ENCODE data around the gene CHRNA4. TPM values are rescaled to one million over a fixed set of nuclear protein-coding genes. Genes with fewer than 3 reads are reported as not detected.
A peak's percentile ranks its signal among the peaks of the same experiment; 100 is the strongest.

Gene CHRNA4
- total and polyA plus RNA-seq, 2 donors from 2014 or later = 0.44 to 0.67 TPM

DNA sequence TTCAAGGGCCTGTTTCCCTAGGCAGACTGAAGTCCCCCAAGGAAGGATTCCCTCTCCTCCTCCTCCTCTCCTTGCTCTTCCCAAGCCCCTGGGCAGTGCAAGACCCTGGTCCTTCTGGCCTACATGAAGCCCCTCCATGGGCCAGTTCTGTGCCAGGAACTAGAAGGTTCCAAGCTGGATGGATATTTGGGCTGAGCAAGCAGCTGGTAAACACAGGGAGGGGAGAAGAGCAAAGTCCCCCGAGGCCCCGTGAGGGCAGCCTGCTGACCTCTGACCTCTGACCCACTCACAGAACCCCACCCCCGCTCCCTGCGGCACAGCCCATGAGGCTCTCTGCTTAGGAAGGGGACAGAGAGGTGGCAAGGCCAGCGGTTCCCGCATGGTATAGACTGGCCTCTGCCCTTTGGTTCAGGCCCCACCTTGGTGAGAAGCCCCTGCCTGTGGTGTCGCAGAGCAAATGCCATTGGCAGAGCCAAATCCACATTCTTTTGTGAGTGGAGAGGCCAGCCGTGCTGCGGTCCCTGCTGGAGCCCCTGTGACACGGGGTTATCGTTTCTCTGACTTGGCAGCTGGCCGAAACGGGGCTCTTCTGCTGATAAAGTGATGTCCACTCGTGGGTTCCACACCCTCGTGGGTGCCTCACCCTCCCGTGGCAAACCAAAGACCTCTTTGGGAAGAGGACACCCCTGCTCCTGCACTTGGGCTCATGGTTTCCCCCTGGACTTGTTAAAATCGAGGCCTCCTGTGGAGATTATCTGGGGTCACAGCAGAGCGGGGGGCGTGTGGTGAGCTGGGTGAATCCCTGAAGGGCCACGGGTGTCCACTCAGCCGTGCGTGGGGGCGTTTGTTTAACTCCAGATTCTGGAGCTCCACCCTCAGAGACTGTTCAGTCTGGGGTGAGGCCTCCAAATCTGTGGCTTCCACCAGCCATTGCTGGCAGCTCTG lies 2.1 kb upstream of the CHRNA4 start:
- DNase-seq (peak in 1 of 5 donors; percentile 57), FAIRE-seq (no peak)
- Histone ChIP-seq H3K9me3 (ENCODE audit: control insufficient read depth in 2 of 3, insufficient read depth in 1 of 3, low read length in 3 of 3) (no peaks in the 10 kb centered on the region), H3K36me3 (ENCODE audit: control insufficient read depth in 2 of 3, insufficient read depth in 3 of 3, low read length in 3 of 3) (no peaks in the 10 kb centered on the region), H3K4me1 (ENCODE audit: control insufficient read depth in 2 of 3, insufficient read depth in 2 of 3, low read depth in 1 of 3, low read length in 3 of 3) (peaks cover 0 to 2% (median 0%) of the 10 kb centered on the region in 3 donors), H3K27ac (ENCODE audit: low read depth in 2 of 2, low read length in 2 of 2) (no peak overlapping the region), H3K27me3 (ENCODE audit: control insufficient read depth, insufficient read depth, low read length) (no peaks in the 10 kb centered on the region), H3K9ac (ENCODE audit: low read length in 3 of 3) (no peak overlapping the region), H3K4me3 (ENCODE audit: low read length in 3 of 3) (no peak overlapping the region)
- TF ChIP-seq, protein P1, sequence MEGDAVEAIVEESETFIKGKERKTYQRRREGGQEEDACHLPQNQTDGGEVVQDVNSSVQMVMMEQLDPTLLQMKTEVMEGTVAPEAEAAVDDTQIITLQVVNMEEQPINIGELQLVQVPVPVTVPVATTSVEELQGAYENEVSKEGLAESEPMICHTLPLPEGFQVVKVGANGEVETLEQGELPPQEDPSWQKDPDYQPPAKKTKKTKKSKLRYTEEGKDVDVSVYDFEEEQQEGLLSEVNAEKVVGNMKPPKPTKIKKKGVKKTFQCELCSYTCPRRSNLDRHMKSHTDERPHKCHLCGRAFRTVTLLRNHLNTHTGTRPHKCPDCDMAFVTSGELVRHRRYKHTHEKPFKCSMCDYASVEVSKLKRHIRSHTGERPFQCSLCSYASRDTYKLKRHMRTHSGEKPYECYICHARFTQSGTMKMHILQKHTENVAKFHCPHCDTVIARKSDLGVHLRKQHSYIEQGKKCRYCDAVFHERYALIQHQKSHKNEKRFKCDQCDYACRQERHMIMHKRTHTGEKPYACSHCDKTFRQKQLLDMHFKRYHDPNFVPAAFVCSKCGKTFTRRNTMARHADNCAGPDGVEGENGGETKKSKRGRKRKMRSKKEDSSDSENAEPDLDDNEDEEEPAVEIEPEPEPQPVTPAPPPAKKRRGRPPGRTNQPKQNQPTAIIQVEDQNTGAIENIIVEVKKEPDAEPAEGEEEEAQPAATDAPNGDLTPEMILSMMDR (IDR thresholded peaks at IDR 0.05; ENCODE audit: borderline replicate concordance, extremely low read depth, insufficient read depth) = no peak
- intact Hi-C loops (cut with DNase I) = no loop called here

DNA sequence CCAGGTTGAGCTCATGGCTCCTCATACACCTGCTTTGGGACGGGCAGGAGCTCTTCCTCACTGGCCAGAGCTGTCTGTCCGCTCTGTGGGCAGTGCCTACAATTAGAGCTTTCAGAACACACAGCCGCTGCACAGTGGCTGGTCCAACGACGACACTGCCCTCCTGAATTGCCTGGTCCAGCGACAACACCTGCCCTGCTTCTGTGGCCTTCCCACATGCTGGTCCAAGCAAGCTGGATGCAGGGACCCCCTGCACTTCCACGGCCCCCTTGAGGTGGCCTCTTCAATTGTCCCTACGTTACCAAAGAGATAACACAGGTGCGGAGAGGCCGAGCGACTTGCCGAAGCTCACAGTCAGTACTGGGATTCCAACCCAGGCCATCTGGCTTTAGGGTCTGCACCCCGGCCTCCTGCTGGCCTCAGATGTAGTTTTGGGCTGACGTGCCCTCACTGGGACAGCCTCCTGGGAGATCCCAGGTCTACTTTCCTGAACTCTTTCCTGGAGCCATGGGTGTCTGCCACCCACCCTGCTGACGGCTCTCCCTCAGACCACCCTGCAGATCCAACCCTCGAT lies 1.4 kb upstream of the CHRNA4 start:
- peak in 1 of 5 donors; percentile 43 for DNase-seq
- Histone ChIP-seq H3K9me3 (ENCODE audit: control insufficient read depth in 2 of 3, insufficient read depth in 1 of 3, low read length in 3 of 3) (no peaks in the 10 kb centered on the region), H3K4me3 (ENCODE audit: low read length in 3 of 3) (no peak overlapping the region), H3K9ac (ENCODE audit: low read length in 3 of 3) (no peak overlapping the region), H3K4me1 (ENCODE audit: control insufficient read depth in 2 of 3, insufficient read depth in 2 of 3, low read depth in 1 of 3, low read length in 3 of 3) (peaks cover 0 to 2% (median 0%) of the 10 kb centered on the region in 3 donors), H3K27me3 (ENCODE audit: control insufficient read depth, insufficient read depth, low read length) (no peaks in the 10 kb centered on the region), H3K36me3 (ENCODE audit: control insufficient read depth in 2 of 3, insufficient read depth in 3 of 3, low read length in 3 of 3) (no peaks in the 10 kb centered on the region), H3K27ac (ENCODE audit: low read depth in 2 of 2, low read length in 2 of 2) (no peak overlapping the region)
- intact Hi-C loops (cut with DNase I) = no loop called here
- FAIRE-seq = no peak
- TF ChIP-seq, protein P1 (IDR thresholded peaks at IDR 0.05; ENCODE audit: borderline replicate concordance, extremely low read depth, insufficient read depth) = no peak

DNA sequence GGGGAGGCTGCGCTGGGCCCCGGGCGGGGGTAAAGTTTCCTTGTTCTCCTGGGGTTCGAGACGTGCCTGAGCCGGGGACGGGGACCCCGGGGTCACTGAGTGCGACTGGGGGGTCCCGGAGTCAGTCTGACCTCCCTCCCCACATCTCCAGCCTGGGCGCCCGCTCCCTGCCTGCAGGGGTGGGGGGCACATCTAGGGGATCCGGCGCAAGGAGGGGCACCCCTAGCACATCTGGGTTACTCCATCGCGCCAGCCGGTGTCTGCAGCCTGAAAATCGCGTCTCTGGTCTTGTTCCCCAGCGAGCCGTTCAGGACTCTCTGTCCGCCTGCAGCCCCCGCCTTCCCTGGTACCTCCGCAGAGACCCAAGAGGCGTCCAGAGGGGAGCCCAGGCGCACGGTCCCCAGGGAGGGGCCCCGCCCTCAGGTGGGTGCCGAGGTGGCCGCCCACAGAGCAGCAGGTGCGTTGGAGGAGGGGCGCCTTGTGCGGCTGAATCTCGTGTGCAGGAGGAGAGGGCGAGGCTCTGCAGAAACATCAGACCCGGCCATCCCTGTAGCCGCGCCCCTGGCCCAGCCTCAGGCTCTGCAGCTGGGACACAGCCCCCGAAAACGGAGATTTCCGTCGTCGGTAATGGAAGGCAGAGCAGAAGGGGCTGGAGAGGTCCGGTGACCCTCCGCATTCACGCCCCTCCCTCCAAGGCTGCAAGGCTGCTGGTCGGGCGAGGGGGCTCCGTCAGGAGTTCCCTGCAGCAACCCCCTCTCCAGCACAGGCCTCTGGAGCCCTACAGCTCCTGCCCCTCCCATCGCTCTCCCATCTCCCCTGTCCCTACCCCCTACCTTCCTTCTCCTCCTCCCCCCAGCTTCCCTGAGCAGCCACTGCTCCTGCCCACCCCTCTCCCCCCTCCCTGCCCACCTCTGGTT lies 628 bp upstream of the CHRNA4 start:
- Histone ChIP-seq H3K27me3 (ENCODE audit: control insufficient read depth, insufficient read depth, low read length) (no peaks in the 10 kb centered on the region), H3K27ac (ENCODE audit: low read depth in 2 of 2, low read length in 2 of 2) (no peak overlapping the region), H3K9me3 (ENCODE audit: control insufficient read depth in 2 of 3, insufficient read depth in 1 of 3, low read length in 3 of 3) (no peaks in the 10 kb centered on the region), H3K4me1 (ENCODE audit: control insufficient read depth in 2 of 3, insufficient read depth in 2 of 3, low read depth in 1 of 3, low read length in 3 of 3) (peaks cover 0 to 2% (median 0%) of the 10 kb centered on the region in 3 donors), H3K4me3 (ENCODE audit: low read length in 3 of 3) (no peak overlapping the region), H3K36me3 (ENCODE audit: control insufficient read depth in 2 of 3, insufficient read depth in 3 of 3, low read length in 3 of 3) (no peaks in the 10 kb centered on the region), H3K9ac (ENCODE audit: low read length in 3 of 3) (no peak overlapping the region)
- FAIRE-seq (no peak), DNase-seq (peak in 1 of 5 donors; percentile 71)
- intact Hi-C loops (cut with DNase I) = no loop called here
- TF ChIP-seq, protein P1 (IDR thresholded peaks at IDR 0.05; ENCODE audit: borderline replicate concordance, extremely low read depth, insufficient read depth) = no peak

Measured in kidney (tissue), 14 donors.